Activated naive CD4-positive, alpha-beta T cell treated with anti-CD3 and anti-CD28 coated beads, Interleukin-2, amount 10 ng/mL, durations not matched to agents 7 days and 5 days (primary cell): Measurements from ENCODE around the gene RPL14.

ENCODE experiments used
- CTCF ChIA-PET: fragments of 350-600 bp; sonication (Branson Sonifier 250); formaldehyde crosslinking; loops from one replicate; lab custom pipeline; 2021; ENCODE audit warnings: antibody characterized with exemption; lab: Charles Lee
- DNase-seq: peaks from one replicate; pipeline ENCODE4 v3.0.0-alpha.2; 2020
- H3K27ac Mint-ChIP-seq: one replicate; pipeline ENCODE4 v1.8.0; 2021; ENCODE audit warnings: mild to moderate bottlenecking, moderate library complexity, mixed read lengths
- H3K27me3 Mint-ChIP-seq: one replicate; pipeline ENCODE4 v1.8.0; 2021; ENCODE audit warnings: mild to moderate bottlenecking, mixed read lengths
- H3K36me3 Mint-ChIP-seq: one replicate; pipeline ENCODE4 v1.8.0; 2021; ENCODE audit warnings: mixed read lengths
- H3K4me1 Mint-ChIP-seq: one replicate; pipeline ENCODE4 v1.8.0; 2021; ENCODE audit warnings: mixed read lengths
- H3K4me3 Mint-ChIP-seq: one replicate; pipeline ENCODE4 v1.8.0; 2021; ENCODE audit warnings: mild to moderate bottlenecking, moderate library complexity, mixed read lengths
- H3K9me3 Mint-ChIP-seq: one replicate; pipeline ENCODE4 v1.8.0; 2021; ENCODE audit warnings: mixed read lengths

RPL14 gene

DNA sequence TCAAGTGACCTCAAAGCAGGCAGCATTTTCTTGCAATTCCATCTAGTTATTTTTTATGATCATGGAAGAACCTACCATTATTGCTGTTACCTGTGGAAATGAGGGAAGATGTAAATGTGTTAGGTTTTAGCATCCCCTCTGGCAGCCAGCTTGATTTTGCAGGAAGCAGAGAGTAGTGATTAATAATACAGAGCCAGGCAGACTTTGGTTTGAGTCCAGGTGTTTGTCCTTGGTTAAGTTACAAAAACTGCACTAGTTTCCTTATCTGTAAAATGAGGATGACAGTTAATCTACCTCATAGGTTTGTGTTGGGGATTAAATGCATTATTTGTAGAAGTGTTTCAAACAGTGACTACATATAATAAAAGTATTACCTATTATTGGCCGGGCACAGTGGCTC lies 60.9 kb downstream of the RPL14 start:
- CTCF ChIA-PET = interaction anchor here (0.7 kb wide), 1 partner anchor 17 kb away, joined by 3 read pairs; no protein-coding TSS in a partner anchor
- H3K4me3 Mint-ChIP-seq = no peak overlapping the region
- H3K27ac Mint-ChIP-seq = no peak overlapping the region
- peaks cover 20% of the 10 kb centered on the region for H3K36me3 Mint-ChIP-seq
- peaks cover under 1% of the 10 kb centered on the region for H3K4me1 Mint-ChIP-seq
- no peaks in the 10 kb centered on the region for H3K9me3 Mint-ChIP-seq
- no peaks in the 10 kb centered on the region for H3K27me3 Mint-ChIP-seq
- no peak for DNase-seq
